ENCODE measurements around the gene AP3S2.

Gene AP3S2

GRCh38 chr15:89823836-89824606 lies 69.8 kb downstream of the AP3S2 start:
- H3K4me1 ChIP-seq (ENCODE audit: insufficient read depth, low read length, poor library complexity, severe bottlenecking), result peaks cover 6% of the 10 kb centered on the region
- H4K20me1 ChIP-seq (ENCODE audit: insufficient read depth, low read length, poor library complexity, severe bottlenecking), result no peaks in the 10 kb centered on the region
- no peak overlapping the region for H3K4me3 ChIP-seq (ENCODE audit: low read length, poor library complexity, severe bottlenecking)
- no peaks in the 10 kb centered on the region for H3K9me3 ChIP-seq (ENCODE audit: insufficient read depth, low read depth, low read length)
- no peak for TF ChIP-seq EZH2phosphoT487 (IDR thresholded peaks at IDR 0.05; ENCODE audit: borderline replicate concordance)
- TF ChIP-seq, protein P1, sequence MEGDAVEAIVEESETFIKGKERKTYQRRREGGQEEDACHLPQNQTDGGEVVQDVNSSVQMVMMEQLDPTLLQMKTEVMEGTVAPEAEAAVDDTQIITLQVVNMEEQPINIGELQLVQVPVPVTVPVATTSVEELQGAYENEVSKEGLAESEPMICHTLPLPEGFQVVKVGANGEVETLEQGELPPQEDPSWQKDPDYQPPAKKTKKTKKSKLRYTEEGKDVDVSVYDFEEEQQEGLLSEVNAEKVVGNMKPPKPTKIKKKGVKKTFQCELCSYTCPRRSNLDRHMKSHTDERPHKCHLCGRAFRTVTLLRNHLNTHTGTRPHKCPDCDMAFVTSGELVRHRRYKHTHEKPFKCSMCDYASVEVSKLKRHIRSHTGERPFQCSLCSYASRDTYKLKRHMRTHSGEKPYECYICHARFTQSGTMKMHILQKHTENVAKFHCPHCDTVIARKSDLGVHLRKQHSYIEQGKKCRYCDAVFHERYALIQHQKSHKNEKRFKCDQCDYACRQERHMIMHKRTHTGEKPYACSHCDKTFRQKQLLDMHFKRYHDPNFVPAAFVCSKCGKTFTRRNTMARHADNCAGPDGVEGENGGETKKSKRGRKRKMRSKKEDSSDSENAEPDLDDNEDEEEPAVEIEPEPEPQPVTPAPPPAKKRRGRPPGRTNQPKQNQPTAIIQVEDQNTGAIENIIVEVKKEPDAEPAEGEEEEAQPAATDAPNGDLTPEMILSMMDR (conservative IDR thresholded peaks at IDR 0.05; ENCODE audit: low read length), result no peak
- H3K9ac ChIP-seq (ENCODE audit: low read depth, low read length, poor library complexity, severe bottlenecking), result no peak overlapping the region
- no peaks in the 10 kb centered on the region for H3K9me2 ChIP-seq (replicated peaks; ENCODE audit: low read depth, low read length)
- H2AFZ ChIP-seq (ENCODE audit: low read length), result no peak overlapping the region
- no peak overlapping the region for H3K4me2 ChIP-seq (ENCODE audit: low read depth, low read length, poor library complexity, severe bottlenecking)
- no peaks in the 10 kb centered on the region for H3K79me2 ChIP-seq (ENCODE audit: insufficient read depth, low read length)
- H3F3A ChIP-seq (ENCODE audit: low read depth), result no peaks in the 10 kb centered on the region
- H3K36me3 ChIP-seq (ENCODE audit: insufficient read depth, low read length), result no peaks in the 10 kb centered on the region
- H3K27me3 ChIP-seq (ENCODE audit: insufficient read depth, low read length, poor library complexity, severe bottlenecking), result no peaks in the 10 kb centered on the region

- Histone ChIP-seq H3K79me2 (ENCODE audit: insufficient read depth, low read length) (no peaks in the 10 kb centered on the region), H4K20me1 (ENCODE audit: insufficient read depth, low read length, poor library complexity, severe bottlenecking) (no peaks in the 10 kb centered on the region), H3K9ac (ENCODE audit: low read depth, low read length, poor library complexity, severe bottlenecking) (no peak overlapping the region), H3K9me2 (replicated peaks; ENCODE audit: low read depth, low read length) (no peaks in the 10 kb centered on the region), H3K4me3 (ENCODE audit: low read length, poor library complexity, severe bottlenecking) (no peak overlapping the region), H3K27me3 (ENCODE audit: insufficient read depth, low read length, poor library complexity, severe bottlenecking) (no peaks in the 10 kb centered on the region), H3K36me3 (ENCODE audit: insufficient read depth, low read length) (no peaks in the 10 kb centered on the region), H3K9me3 (ENCODE audit: insufficient read depth, low read depth, low read length) (no peaks in the 10 kb centered on the region), H3K4me2 (ENCODE audit: low read depth, low read length, poor library complexity, severe bottlenecking) (no peak overlapping the region), H3F3A (ENCODE audit: low read depth) (no peaks in the 10 kb centered on the region), H2AFZ (ENCODE audit: low read length) (no peak overlapping the region), H3K4me1 (ENCODE audit: insufficient read depth, low read length, poor library complexity, severe bottlenecking) (peaks cover 6% of the 10 kb centered on the region)
- TF ChIP-seq, protein P1 (conservative IDR thresholded peaks at IDR 0.05; ENCODE audit: low read length), result no peak
Measured at GRCh38 chr15:89822951-89823711, 70.7 kb downstream of the AP3S2 start.

GRCh38 chr15:89822611-89822950 lies 71.2 kb downstream of the AP3S2 start:
- peaks cover 6% of the 10 kb centered on the region for H3K4me1 ChIP-seq (ENCODE audit: insufficient read depth, low read length, poor library complexity, severe bottlenecking)

More at GRCh38 chr15:89822611-89822950, 71.2 kb downstream of the AP3S2 start:
- Histone ChIP-seq H3K36me3 (ENCODE audit: insufficient read depth, low read length) (no peaks in the 10 kb centered on the region), H3K27me3 (ENCODE audit: insufficient read depth, low read length, poor library complexity, severe bottlenecking) (no peaks in the 10 kb centered on the region), H3F3A (ENCODE audit: low read depth) (no peaks in the 10 kb centered on the region), H3K9me3 (ENCODE audit: insufficient read depth, low read depth, low read length) (no peaks in the 10 kb centered on the region), H2AFZ (ENCODE audit: low read length) (no peak overlapping the region), H4K20me1 (ENCODE audit: insufficient read depth, low read length, poor library complexity, severe bottlenecking) (no peaks in the 10 kb centered on the region), H3K79me2 (ENCODE audit: insufficient read depth, low read length) (no peaks in the 10 kb centered on the region), H3K9me2 (replicated peaks; ENCODE audit: low read depth, low read length) (no peaks in the 10 kb centered on the region), H3K4me3 (ENCODE audit: low read length, poor library complexity, severe bottlenecking) (no peak overlapping the region), H3K9ac (ENCODE audit: low read depth, low read length, poor library complexity, severe bottlenecking) (no peak overlapping the region), H3K4me2 (ENCODE audit: low read depth, low read length, poor library complexity, severe bottlenecking) (no peak overlapping the region)
- TF ChIP-seq, protein P1 (conservative IDR thresholded peaks at IDR 0.05; ENCODE audit: low read length), result no peak
- TF ChIP-seq EZH2phosphoT487 (IDR thresholded peaks at IDR 0.05; ENCODE audit: borderline replicate concordance), result no peak

Data from Loucy (cell line).